ENCODE data around the gene HPCAL1.

HPCAL1 gene

GRCh38 chr2:10303694-10304378 is 1.1 kb downstream of the HPCAL1 start:
- DNase-seq (ENCODE audit: low read depth): no peak

- DNase-seq (ENCODE audit: low read depth): no peak
Measured at GRCh38 chr2:10304458-10305253, 2.0 kb downstream of the HPCAL1 start.

GRCh38 chr2:10305254-10305635 is 2.5 kb downstream of the HPCAL1 start:
- DNase-seq (ENCODE audit: low read depth): no peak

GRCh38 chr2:10305715-10306114 is 3.0 kb downstream of the HPCAL1 start:
- DNase-seq (ENCODE audit: low read depth): no peak

- DNase-seq (ENCODE audit: low read depth): no peak
Measured at GRCh38 chr2:10306901-10307463, 4.3 kb downstream of the HPCAL1 start.

GRCh38 chr2:10307561-10308156 is 5.0 kb downstream of the HPCAL1 start:
- no peak for DNase-seq (ENCODE audit: low read depth)

GRCh38 chr2:10308866-10309265 is 6.2 kb downstream of the HPCAL1 start:
- DNase-seq (ENCODE audit: low read depth): no peak

- no peak for DNase-seq (ENCODE audit: low read depth)
Measured at GRCh38 chr2:10309286-10309685, 6.6 kb downstream of the HPCAL1 start.

- DNase-seq (ENCODE audit: low read depth): no peak
Measured at GRCh38 chr2:10310309-10310888, 7.7 kb downstream of the HPCAL1 start.

- no peak for DNase-seq (ENCODE audit: low read depth)
Measured at GRCh38 chr2:10311736-10312135, 9.0 kb downstream of the HPCAL1 start.

- DNase-seq (ENCODE audit: low read depth): no peak
Measured at GRCh38 chr2:10312437-10312957, 9.8 kb downstream of the HPCAL1 start.

GRCh38 chr2:10316336-10316735 is 13.6 kb downstream of the HPCAL1 start:
- DNase-seq (ENCODE audit: low read depth): no peak

- DNase-seq (ENCODE audit: low read depth): no peak
Measured at GRCh38 chr2:10316860-10317259, 14.2 kb downstream of the HPCAL1 start.

GRCh38 chr2:10317646-10318045 is 14.9 kb downstream of the HPCAL1 start:
- no peak for DNase-seq (ENCODE audit: low read depth)

- DNase-seq (ENCODE audit: low read depth): no peak
Measured at GRCh38 chr2:10318345-10318744, 15.6 kb downstream of the HPCAL1 start.

- no peak for DNase-seq (ENCODE audit: low read depth)
Measured at GRCh38 chr2:10319892-10320574, 17.3 kb downstream of the HPCAL1 start.

- DNase-seq (ENCODE audit: low read depth): no peak
Measured at GRCh38 chr2:10320575-10320931, 17.8 kb downstream of the HPCAL1 start.

GRCh38 chr2:10320933-10321332 is 18.2 kb downstream of the HPCAL1 start:
- DNase-seq (ENCODE audit: low read depth): no peak

- no peak for DNase-seq (ENCODE audit: low read depth)
Measured at GRCh38 chr2:10321622-10322021, 18.9 kb downstream of the HPCAL1 start.

GRCh38 chr2:10322481-10322880 is 19.8 kb downstream of the HPCAL1 start:
- no peak for DNase-seq (ENCODE audit: low read depth)

- no peak for DNase-seq (ENCODE audit: low read depth)
Measured at GRCh38 chr2:10322973-10323372, 20.3 kb downstream of the HPCAL1 start.

- DNase-seq (ENCODE audit: low read depth): no peak
Measured at GRCh38 chr2:10323535-10323934, 20.8 kb downstream of the HPCAL1 start.

Measured in activated T-cell treated with anti-CD3 and anti-CD28 coated beads for 24 hours (primary cell).